Measurements from ENCODE around the gene ARF4.

The ARF4 gene

DNA sequence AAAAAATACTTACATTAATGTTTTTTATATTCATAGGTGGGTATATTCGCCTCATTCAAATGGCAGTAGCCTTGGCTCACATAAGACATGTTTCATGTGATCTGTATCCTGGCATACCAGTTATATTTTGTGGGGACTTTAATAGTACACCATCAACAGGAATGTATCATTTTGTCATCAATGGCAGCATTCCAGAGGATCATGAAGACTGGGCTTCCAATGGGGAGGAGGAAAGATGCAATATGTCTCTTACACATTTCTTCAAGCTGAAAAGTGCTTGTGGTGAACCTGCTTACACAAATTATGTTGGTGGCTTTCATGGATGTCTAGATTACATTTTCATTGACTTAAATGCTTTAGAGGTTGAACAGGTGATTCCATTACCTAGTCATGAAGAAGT, 37.6 kb downstream of the ARF4 start:
- TF ChIP-seq, protein P1, sequence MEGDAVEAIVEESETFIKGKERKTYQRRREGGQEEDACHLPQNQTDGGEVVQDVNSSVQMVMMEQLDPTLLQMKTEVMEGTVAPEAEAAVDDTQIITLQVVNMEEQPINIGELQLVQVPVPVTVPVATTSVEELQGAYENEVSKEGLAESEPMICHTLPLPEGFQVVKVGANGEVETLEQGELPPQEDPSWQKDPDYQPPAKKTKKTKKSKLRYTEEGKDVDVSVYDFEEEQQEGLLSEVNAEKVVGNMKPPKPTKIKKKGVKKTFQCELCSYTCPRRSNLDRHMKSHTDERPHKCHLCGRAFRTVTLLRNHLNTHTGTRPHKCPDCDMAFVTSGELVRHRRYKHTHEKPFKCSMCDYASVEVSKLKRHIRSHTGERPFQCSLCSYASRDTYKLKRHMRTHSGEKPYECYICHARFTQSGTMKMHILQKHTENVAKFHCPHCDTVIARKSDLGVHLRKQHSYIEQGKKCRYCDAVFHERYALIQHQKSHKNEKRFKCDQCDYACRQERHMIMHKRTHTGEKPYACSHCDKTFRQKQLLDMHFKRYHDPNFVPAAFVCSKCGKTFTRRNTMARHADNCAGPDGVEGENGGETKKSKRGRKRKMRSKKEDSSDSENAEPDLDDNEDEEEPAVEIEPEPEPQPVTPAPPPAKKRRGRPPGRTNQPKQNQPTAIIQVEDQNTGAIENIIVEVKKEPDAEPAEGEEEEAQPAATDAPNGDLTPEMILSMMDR (IDR thresholded peaks at IDR 0.05; ENCODE audit: borderline replicate concordance, insufficient read depth, low read depth, low read length), result no peak

DNA sequence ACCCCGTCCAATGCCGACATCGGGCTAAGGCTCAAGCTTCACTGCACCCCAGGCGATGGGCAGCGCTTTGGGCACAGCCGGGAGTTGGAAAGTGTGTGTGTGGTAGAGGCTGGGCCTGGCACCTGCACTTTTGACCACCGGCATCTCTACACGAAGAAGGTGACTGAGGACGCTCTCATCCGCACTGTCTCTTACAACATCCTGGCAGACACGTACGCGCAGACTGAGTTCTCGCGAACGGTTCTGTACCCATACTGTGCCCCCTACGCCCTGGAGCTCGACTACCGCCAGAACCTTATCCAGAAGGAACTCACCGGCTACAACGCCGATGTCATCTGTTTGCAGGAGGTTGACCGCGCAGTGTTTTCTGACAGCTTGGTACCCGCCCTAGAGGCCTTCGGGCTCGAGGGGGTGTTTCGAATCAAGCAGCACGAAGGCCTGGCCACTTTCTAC, 40.0 kb downstream of the ARF4 start:
- TF ChIP-seq, protein P1 (IDR thresholded peaks at IDR 0.05; ENCODE audit: borderline replicate concordance, insufficient read depth, low read depth, low read length), result no peak
- peak overlapping the region; percentile 93 for H3K4me3 ChIP-seq (ENCODE audit: low read depth, low read length)

More for the DNA sequence above, 37.6 kb downstream of the ARF4 start:
- no peak overlapping the region for H3K4me3 ChIP-seq (ENCODE audit: low read depth, low read length)

DNA sequence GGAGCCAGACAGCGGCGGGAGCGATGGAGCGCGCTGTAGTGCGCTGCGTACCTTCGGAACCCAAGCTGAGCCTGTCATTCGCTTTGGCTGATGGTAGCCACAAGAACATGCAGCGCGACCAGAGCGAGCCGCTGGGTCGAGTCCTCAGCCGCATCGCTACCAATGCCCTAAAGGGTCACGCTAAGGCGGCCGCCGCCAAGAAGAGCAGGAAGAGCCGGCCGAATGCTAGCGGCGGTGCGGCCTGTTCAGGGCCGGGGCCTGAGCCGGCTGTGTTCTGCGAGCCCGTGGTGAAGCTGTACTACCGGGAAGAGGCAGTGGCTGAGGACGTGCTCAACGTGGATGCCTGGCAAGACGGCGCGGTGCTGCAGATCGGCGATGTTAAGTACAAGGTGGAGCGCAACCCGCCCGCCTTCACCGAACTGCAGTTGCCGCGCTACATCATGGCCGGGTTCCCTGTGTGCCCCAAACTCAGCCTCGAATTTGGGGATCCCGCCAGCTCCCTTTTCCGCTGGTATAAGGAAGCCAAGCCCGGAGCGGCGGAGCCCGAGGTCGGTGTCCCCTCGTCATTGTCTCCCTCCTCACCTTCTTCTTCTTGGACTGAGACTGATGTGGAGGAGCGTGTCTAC, 40.6 kb downstream of the ARF4 start:
- H3K4me3 ChIP-seq (ENCODE audit: low read depth, low read length), result peak overlapping the region; percentile 93
- TF ChIP-seq, protein P1 (IDR thresholded peaks at IDR 0.05; ENCODE audit: borderline replicate concordance, insufficient read depth, low read depth, low read length), result no peak

DNA sequence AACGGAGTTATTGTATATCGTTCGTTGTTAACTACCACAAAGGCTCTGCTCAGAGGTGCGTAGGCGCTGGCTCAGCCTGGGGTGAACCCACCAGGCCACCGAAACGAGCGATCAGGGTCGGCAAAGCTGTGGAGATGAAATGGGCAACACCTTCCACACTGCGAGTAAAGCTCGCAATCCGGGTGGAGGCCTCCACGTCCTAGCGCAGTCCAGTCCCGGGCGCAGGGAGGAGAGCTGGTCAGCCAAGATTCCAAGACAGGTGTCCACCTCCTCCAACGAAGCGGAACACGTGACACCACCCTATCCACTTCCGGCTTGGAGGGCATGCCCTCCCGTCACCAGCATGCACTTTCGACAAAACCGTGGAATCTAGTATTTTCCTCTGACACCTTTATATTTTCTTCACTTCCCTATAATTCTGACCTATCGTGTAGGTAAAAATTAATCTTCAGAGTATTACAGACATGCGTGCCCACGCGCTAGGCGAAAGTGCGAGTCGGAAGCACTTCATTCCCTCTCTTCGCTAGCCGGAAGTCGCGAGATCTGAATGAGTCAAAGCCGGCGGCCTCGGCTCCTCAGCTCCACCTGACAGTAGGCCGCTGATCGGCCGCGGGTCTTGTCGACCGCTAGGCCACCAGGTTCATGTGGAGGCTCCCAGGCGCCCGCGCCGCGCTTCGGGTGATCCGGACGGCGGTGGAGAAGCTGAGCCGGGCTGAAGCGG, 41.2 kb downstream of the ARF4 start, which contains the start of gene PDE12:
TSS of gene PDE12 (plus strand) at position 537 of the 721 bp plus-strand sequence. CDS start at position 643, 106 bp downstream.
- TF ChIP-seq, protein P1 (IDR thresholded peaks at IDR 0.05; ENCODE audit: borderline replicate concordance, insufficient read depth, low read depth, low read length), result no peak
- peak within 1 kb of the TSS; percentile 93 for H3K4me3 ChIP-seq (ENCODE audit: low read depth, low read length)

DNA sequence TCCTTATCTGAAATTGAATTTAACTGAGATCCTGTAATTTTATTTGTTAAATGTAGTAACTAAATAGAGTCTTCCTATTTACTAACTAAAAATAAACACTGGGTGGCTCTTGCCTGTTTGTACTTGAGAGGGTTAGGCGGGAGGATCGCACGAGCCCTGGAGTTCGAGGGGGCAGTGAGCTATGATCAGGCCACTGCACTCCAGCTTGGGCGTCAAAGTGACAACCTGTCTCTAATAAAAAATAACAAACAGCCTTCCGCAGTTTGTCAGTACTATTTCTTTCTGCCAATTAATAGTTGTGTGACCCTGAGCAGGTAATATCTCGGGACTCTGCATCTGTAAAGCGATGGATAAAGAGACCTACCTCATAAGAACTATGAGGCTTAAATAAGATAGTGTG, 41.8 kb downstream of the ARF4 start:
- peak overlapping the region; percentile 93 for H3K4me3 ChIP-seq (ENCODE audit: low read depth, low read length)
- TF ChIP-seq, protein P1 (IDR thresholded peaks at IDR 0.05; ENCODE audit: borderline replicate concordance, insufficient read depth, low read depth, low read length), result no peak

DNA sequence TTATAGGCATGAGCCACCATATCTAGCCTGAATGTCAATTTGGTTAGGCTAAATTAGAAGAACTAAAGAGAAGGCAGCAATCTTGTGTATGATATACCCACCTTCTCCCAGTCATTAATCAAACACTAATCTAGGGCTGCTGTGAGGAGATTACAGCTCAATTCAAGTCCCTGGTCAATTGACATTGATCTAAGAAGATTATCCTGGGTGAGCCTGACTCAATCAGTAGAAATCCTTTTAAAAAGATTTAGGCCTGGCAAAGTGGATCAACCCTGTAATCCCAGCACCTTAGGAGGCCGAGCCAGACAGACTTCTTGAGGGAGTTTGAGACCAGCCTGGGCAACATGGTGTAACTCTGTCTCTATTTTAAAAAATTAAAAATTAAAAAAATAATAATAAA, 50.5 kb downstream of the ARF4 start:
- TF ChIP-seq, protein P1 (IDR thresholded peaks at IDR 0.05; ENCODE audit: borderline replicate concordance, insufficient read depth, low read depth, low read length), result no peak
- H3K4me3 ChIP-seq (ENCODE audit: low read depth, low read length), result no peak overlapping the region

Data from GM12875 (cell line).